Esophagus muscularis mucosa (tissue), 4 donors: ENCODE measurements around the gene CCNY. TPM values are rescaled to one million over a fixed set of nuclear protein-coding genes. Genes with fewer than 3 reads are reported as not detected.

ENCODE experiments used
- DNase-seq: peaks from one replicate; pipeline ENCODE4 v3.0.0-alpha.2; 2017; ENCODE audit errors: extremely low spot score
- H3K27ac ChIP-seq, 4 donors: fragments of 200-600 bp; sonication (generic); replicated peaks in 1 of 4; 1 replicate in 3 of 4; 2 replicates in 1 of 4; pipeline ENCODE4 v1.5.1; 2016 to 2019; ENCODE audit warnings: mild to moderate bottlenecking in 1 of 4
- H3K27me3 ChIP-seq, 4 donors: fragments of 200-600 bp; sonication (generic); one replicate each; pipeline versions ENCODE4 v1.5.1 to v1.6.0; 2016 to 2019
- H3K36me3 ChIP-seq, 4 donors: fragments of 200-600 bp; sonication (generic); one replicate each; pipeline ENCODE4 v1.5.1; 2016 to 2019
- H3K4me1 ChIP-seq, 4 donors: fragments of 200-600 bp; sonication (generic); one replicate each; pipeline ENCODE4 v1.5.1; 2016 to 2019
- H3K4me3 ChIP-seq, 4 donors: fragments of 200-600 bp; sonication (generic); 1 replicate in 2 of 4; 2 replicates in 2 of 4; pipeline ENCODE4 v1.5.1; 2016 to 2019; ENCODE audit warnings: mild to moderate bottlenecking in 4 of 4, moderate library complexity in 1 of 4
- H3K9me3 ChIP-seq, 4 donors: fragments of 200-600 bp; sonication (generic); 1 replicate in 3 of 4; 2 replicates in 1 of 4; pipeline ENCODE4 v1.5.1; 2016 to 2019
- EP300 ChIP-seq: sonication (generic); formaldehyde crosslinking; IDR thresholded peaks from one replicate; pipeline ENCODE4 v1.6.1; 2017; ENCODE audit warnings: antibody characterized with exemption
- POLR2A ChIP-seq: fragments of 450-650 bp; IDR thresholded peaks from one replicate; pipeline ENCODE4 v1.6.1; 2017; ENCODE audit warnings: antibody characterized with exemption, moderate library complexity, mild to moderate bottlenecking, low read depth
- POLR2AphosphoS5 ChIP-seq, 2 donors: sonication (generic); formaldehyde crosslinking; IDR thresholded peaks; one replicate each; pipeline ENCODE4 v1.6.1; 2017; ENCODE audit warnings: antibody characterized with exemption in 2 of 2
- WGBS: methylation state at CpG from one replicate; pipeline ENCODE4 v1.1.5; 2018; 5-methylcytosine and 5-hydroxymethylcytosine counted together
- intact Hi-C: fragments of 100-400 bp; cut with DNase I; formaldehyde crosslinking; loops from one replicate; pipeline ENCODE4 v1.15.1; 2023
- total RNA-seq, 4 donors: library from RNA; depleted of rRNA; stranded (reverse); fragments of >200 nt; gene quantifications; one replicate each; pipeline versions ENCODE4 v1.1.0 to v1.2.1, GENCODE V29; 2016
- TF ChIP-seq, protein P1 (sequence below), 3 experiments: fragments of 200-600 bp in 2 of 3; fragments of 450-650 bp in 1 of 3; sonication (generic) in 2 of 3; IDR thresholded peaks; one replicate each; pipeline ENCODE4 v1.5.1; 2017 to 2019; ENCODE audit warnings: antibody characterized with exemption in 3 of 3, mild to moderate bottlenecking in 2 of 3, moderate library complexity in 1 of 3

CCNY gene
- total RNA-seq, 4 donors from 2014 or later, result 36.6 to 53.5 (median 47.0) TPM

DNA sequence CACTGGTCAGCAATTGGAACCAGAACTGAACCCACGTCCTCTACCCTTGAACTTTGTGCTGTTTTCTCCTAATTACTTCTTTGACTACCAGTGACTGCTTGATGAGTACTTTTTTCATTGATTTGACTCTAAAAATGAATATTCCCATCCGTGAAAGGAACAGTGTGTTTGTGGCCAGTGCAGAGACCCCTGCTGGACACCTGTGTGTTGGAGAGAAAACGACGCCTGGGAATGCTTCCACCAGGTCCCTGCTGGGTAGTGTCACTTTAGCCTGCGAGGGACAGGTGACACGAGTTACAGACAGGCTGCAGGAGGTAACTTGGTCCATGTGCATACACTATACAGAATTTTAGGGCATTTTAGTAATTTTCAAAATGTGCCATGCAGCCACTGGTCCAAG, 262.1 kb downstream of the CCNY start:
- no peaks in the 10 kb centered on the region for H3K4me1 ChIP-seq
- H3K4me3 ChIP-seq, result no peak overlapping the region
- WGBS, result 44% methylated on average over 6 of the region's 6 CpGs
- no peak for DNase-seq
- intact Hi-C loops, result loop anchor here (10.0 kb wide), 1 partner anchor 354 kb away; no protein-coding TSS in a partner anchor
- TF ChIP-seq, protein P1, sequence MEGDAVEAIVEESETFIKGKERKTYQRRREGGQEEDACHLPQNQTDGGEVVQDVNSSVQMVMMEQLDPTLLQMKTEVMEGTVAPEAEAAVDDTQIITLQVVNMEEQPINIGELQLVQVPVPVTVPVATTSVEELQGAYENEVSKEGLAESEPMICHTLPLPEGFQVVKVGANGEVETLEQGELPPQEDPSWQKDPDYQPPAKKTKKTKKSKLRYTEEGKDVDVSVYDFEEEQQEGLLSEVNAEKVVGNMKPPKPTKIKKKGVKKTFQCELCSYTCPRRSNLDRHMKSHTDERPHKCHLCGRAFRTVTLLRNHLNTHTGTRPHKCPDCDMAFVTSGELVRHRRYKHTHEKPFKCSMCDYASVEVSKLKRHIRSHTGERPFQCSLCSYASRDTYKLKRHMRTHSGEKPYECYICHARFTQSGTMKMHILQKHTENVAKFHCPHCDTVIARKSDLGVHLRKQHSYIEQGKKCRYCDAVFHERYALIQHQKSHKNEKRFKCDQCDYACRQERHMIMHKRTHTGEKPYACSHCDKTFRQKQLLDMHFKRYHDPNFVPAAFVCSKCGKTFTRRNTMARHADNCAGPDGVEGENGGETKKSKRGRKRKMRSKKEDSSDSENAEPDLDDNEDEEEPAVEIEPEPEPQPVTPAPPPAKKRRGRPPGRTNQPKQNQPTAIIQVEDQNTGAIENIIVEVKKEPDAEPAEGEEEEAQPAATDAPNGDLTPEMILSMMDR (IDR thresholded peaks at IDR 0.05), result peak in 1 of 3 experiments; percentile 40
- TF ChIP-seq POLR2AphosphoS5 (IDR thresholded peaks at IDR 0.05) (no peak), EP300 (no peak)
- no peak overlapping the region for H3K27ac ChIP-seq
- no peaks in the 10 kb centered on the region for H3K36me3 ChIP-seq
- H3K9me3 ChIP-seq, result peaks cover 0 to 3% (median 0%) of the 10 kb centered on the region in 4 donors
- H3K27me3 ChIP-seq, result peaks cover 0 to 21% (median 0%) of the 10 kb centered on the region in 4 donors

DNA sequence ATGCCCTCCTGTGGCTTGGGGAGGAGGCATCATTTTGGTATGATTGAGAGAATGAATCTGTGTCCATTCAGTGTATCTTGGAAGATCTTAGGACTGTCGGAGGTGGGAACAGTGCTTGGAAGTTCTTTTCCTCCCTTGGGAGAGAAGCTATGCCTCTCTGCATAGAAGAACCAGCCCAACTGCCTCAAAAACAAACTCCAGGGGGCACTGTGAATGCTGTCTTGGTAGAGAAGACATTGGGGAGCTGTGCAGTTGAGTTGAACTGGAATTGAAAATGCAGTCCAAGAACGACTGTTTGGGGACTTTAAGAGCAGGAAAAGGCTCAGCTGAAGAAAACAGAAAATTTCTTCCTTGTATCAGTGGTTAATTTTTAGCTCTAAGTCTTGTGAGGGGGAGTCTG, 263.9 kb downstream of the CCNY start:
- no peaks in the 10 kb centered on the region for H3K36me3 ChIP-seq
- peaks cover 0 to 25% (median 3%) of the 10 kb centered on the region in 4 donors for H3K27me3 ChIP-seq
- no peak overlapping the region for H3K27ac ChIP-seq
- TF ChIP-seq POLR2AphosphoS5 (IDR thresholded peaks at IDR 0.05), result no peak
- TF ChIP-seq EP300, result no peak
- TF ChIP-seq, protein P1 (IDR thresholded peaks at IDR 0.05), result no peak
- TF ChIP-seq POLR2A, result no peak
- intact Hi-C loops, result no loop called here
- no peaks in the 10 kb centered on the region for H3K4me1 ChIP-seq
- 79% methylated on average over 2 of the region's 2 CpGs for WGBS
- H3K4me3 ChIP-seq, result no peak overlapping the region
- no peak for DNase-seq
- peaks cover 0 to 3% (median 0%) of the 10 kb centered on the region in 4 donors for H3K9me3 ChIP-seq

DNA sequence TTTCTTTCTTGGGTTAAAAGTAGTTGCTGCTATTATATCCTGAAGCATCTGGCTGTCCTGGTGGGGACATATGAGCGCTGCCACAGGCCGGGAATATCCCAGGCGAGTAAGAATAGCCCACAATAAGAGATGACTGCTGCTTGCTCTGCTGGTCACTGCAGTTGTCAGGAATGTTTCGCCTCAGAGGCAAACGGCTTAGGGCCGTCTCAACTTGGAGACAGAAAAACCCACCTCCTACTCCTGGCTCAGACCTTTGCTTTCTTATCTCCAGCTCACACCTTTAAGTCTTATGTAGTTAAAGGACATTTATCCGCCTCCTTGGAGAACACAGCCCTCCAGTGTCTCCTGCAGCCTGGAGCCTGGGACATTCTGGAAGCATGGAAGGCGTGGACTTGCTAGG, 268.9 kb downstream of the CCNY start, which contains the start of gene GJD4:
Gene GJD4 (plus strand): TSS at position 151 of the 400 bp plus-strand sequence. CDS start 227 bp downstream, at position 378.
- DNase-seq, result no peak
- WGBS, result 74% methylated on average over 8 of the region's 8 CpGs
- Histone ChIP-seq H3K9me3 (peaks cover 0 to 3% (median 0%) of the 10 kb centered on the region in 4 donors), H3K27me3 (peaks cover 0 to 64% (median 19%) of the 10 kb centered on the region in 4 donors), H3K4me1 (peaks cover 6 to 14% (median 12%) of the 10 kb centered on the region in 4 donors), H3K4me3 (no peak within 1 kb of the TSS), H3K27ac (no peak within 1 kb of the TSS), H3K36me3 (no peaks in the 10 kb centered on the region)
- intact Hi-C loops, result no loop called here
- TF ChIP-seq POLR2A (no peak), POLR2AphosphoS5 (IDR thresholded peaks at IDR 0.05) (no peak), EP300 (no peak)
- TF ChIP-seq, protein P1 (IDR thresholded peaks at IDR 0.05), result no peak

DNA sequence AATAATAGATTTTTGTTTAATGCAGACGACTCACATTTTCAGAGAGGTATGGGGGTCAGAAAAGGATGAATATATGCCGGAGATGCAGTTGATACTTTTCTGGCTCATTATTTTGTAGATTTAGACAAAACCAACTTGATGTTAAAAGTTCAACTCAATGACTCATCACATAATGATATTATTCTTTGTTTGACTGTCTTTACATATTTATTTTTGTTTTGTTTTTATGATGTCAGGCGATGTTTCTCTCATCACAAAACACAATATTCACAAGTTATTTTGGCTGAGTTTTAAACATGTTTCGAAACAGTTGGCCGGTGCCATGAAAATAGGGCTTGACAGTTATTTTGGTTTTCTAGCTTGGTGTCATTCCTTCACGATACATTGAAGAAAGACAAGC, 270.1 kb downstream of the CCNY start:
- H3K4me1 ChIP-seq, result peaks cover 6 to 14% (median 12%) of the 10 kb centered on the region in 4 donors
- no peaks in the 10 kb centered on the region for H3K9me3 ChIP-seq
- WGBS, result 70% methylated on average over 6 of the region's 6 CpGs
- DNase-seq, result no peak
- no peak overlapping the region for H3K27ac ChIP-seq
- TF ChIP-seq, protein P1 (IDR thresholded peaks at IDR 0.05), result no peak
- TF ChIP-seq POLR2AphosphoS5 (IDR thresholded peaks at IDR 0.05) (no peak), EP300 (no peak), POLR2A (no peak)
- H3K27me3 ChIP-seq, result peaks cover 0 to 71% (median 19%) of the 10 kb centered on the region in 4 donors
- intact Hi-C loops, result no loop called here
- H3K4me3 ChIP-seq, result no peak overlapping the region
- no peaks in the 10 kb centered on the region for H3K36me3 ChIP-seq
